Keratinocyte (primary cell): ENCODE data around the gene CIT. TPM values are rescaled to one million over a fixed set of nuclear protein-coding genes. Genes with fewer than 3 reads are reported as not detected.

ENCODE experiments used
- DNase-seq: peaks from one replicate; pipeline ENCODE4 v3.0.0-alpha.2; 2011; ENCODE audit warnings: low read depth, missing footprints, low spot score
- FAIRE-seq: peaks from 2 replicates; lab custom pipeline; 2011; peaks lifted over from hg19 to GRCh38; lab: Jason Lieb, UNC
- H2AFZ ChIP-seq: 2 replicates; pipeline ENCODE4 v1.6.0; 2012; ENCODE audit warnings: low read length, control low read depth, inconsistent platforms; ENCODE audit not compliant: control insufficient read depth
- H3K27ac ChIP-seq: 2 replicates; pipeline ENCODE4 v1.5.1; 2011; ENCODE audit warnings: low read length; ENCODE audit not compliant: control insufficient read depth, insufficient read depth
- H3K27me3 ChIP-seq: 3 replicates; pipeline ENCODE4 v1.6.0; 2011; ENCODE audit warnings: low read length; ENCODE audit not compliant: control insufficient read depth, insufficient read depth; ENCODE audit errors: extremely low read depth
- H3K36me3 ChIP-seq, 2 experiments: 2 replicates in 1 of 2; 3 replicates in 1 of 2; pipeline ENCODE4 v1.5.1; 2011; ENCODE audit warnings: low read length in 2 of 2, mild to moderate bottlenecking in 1 of 2; ENCODE audit not compliant: control insufficient read depth in 2 of 2, insufficient read depth in 2 of 2; ENCODE audit errors: extremely low read depth in 1 of 2
- H3K4me1 ChIP-seq: 3 replicates; pipeline ENCODE4 v1.5.1; 2011; ENCODE audit warnings: low read length; ENCODE audit not compliant: control insufficient read depth, insufficient read depth; ENCODE audit errors: extremely low read depth
- H3K4me2 ChIP-seq: 3 replicates; pipeline ENCODE4 v1.6.0; 2011; ENCODE audit warnings: low read depth, low read length; ENCODE audit not compliant: control insufficient read depth, insufficient read depth; ENCODE audit errors: extremely low read depth
- H3K4me3 ChIP-seq, 3 experiments: fragments of 200-600 bp in 1 of 3; sonication (generic) in 1 of 3; 2 replicates in 2 of 3; 3 replicates in 1 of 3; pipeline ENCODE4 v1.5.1; 2011 to 2016; ENCODE audit warnings: low read length in 3 of 3, mild to moderate bottlenecking in 3 of 3, control low read depth in 2 of 3, inconsistent platforms in 1 of 3, low read depth in 1 of 3, mixed read lengths in 1 of 3, mixed run types in 1 of 3, moderate library complexity in 1 of 3; ENCODE audit not compliant: control insufficient read depth in 2 of 3, insufficient read depth in 2 of 3; ENCODE audit errors: extremely low read depth in 1 of 3
- H3K79me2 ChIP-seq: 2 replicates; pipeline ENCODE4 v1.6.0; 2012; ENCODE audit warnings: low read length; ENCODE audit not compliant: control insufficient read depth, insufficient read depth
- H3K9ac ChIP-seq: 3 replicates; pipeline ENCODE4 v1.6.0; 2011; ENCODE audit warnings: low read length; ENCODE audit not compliant: control insufficient read depth, insufficient read depth; ENCODE audit errors: extremely low read depth
- H3K9me1 ChIP-seq: 3 replicates; pipeline ENCODE4 v1.6.0; 2011; ENCODE audit warnings: low read length; ENCODE audit not compliant: control insufficient read depth, insufficient read depth; ENCODE audit errors: extremely low read depth
- H3K9me3 ChIP-seq: 2 replicates; pipeline ENCODE4 v1.5.1; 2012; ENCODE audit warnings: low read depth, low read length; ENCODE audit not compliant: control insufficient read depth
- H4K20me1 ChIP-seq: 3 replicates; pipeline ENCODE4 v1.6.0; 2011; ENCODE audit warnings: low read length; ENCODE audit not compliant: control insufficient read depth, insufficient read depth; ENCODE audit errors: extremely low read depth
- EZH2 ChIP-seq: IDR thresholded peaks from one replicate; pipeline ENCODE4 v1.6.1; 2012; ENCODE audit warnings: inconsistent platforms, mild to moderate bottlenecking, low read length, moderate library complexity
- dilution Hi-C: fragments of 300-500 bp; cut with MboI; formaldehyde crosslinking; loops from one replicate; pipeline ENCODE4 v1.7.0; 2020; ENCODE audit warnings: low sequenced_read_pairs; ENCODE audit not compliant: extremely low pct_ligation_motif_present
- polyA plus RNA-seq, 5 experiments: library from polyadenylated mRNA; depleted of rRNA in 3 of 5; stranded (reverse) in 3 of 5; stranded (forward) in 1 of 5; unstranded in 1 of 5; fragments of >200 nt; gene quantifications; 1 replicate in 1 of 5; 2 replicates in 3 of 5; 3 replicates in 1 of 5; pipeline versions ENCODE4 v1.2.1 to v1.2.3, GENCODE V29; 2011 to 2012; ENCODE audit warnings: missing spikeins in 2 of 5, low read depth in 1 of 5, low replicate concordance in 1 of 5
- TF ChIP-seq, protein P1 (sequence below), 3 experiments: IDR thresholded peaks in 1 of 3; conservative IDR thresholded peaks in 1 of 3; optimal IDR thresholded peaks in 1 of 3; 2 replicates in 2 of 3; 3 replicates in 1 of 3; pipeline versions ENCODE3 to v1.5.1; 2011; ENCODE audit warnings: low read length in 3 of 3, mild to moderate bottlenecking in 3 of 3, moderate library complexity in 2 of 3, control low read depth in 1 of 3, inconsistent platforms in 1 of 3; ENCODE audit not compliant: insufficient read depth in 2 of 3; ENCODE audit errors: extremely low read depth in 1 of 3

Gene CIT
- polyA plus RNA-seq, 1 donor (not counting 4 experiments of a cell fraction or from before 2014, with no cell fraction given), result 6.2 TPM

DNA sequence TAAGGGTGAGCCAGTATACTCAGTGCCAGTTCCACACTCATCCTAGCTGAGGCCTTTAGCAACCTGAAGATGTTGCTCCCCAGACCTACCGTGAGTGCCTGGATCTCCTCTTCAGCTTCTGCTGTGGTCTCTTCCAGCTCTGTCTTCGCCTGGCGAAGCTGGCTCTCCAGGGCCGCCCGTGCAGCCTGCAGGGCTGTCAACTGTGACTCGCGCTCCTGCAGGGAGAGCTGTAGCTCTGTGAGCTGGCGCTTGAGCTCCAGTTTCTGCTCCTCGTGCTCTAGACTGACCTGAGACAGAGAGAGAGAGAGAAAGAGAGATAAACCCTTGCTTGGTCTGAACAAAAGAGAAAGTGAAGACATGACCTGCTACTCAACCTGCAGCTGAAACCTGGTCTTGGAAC is 125.2 kb downstream of the CIT start:
- TF ChIP-seq, protein P1, sequence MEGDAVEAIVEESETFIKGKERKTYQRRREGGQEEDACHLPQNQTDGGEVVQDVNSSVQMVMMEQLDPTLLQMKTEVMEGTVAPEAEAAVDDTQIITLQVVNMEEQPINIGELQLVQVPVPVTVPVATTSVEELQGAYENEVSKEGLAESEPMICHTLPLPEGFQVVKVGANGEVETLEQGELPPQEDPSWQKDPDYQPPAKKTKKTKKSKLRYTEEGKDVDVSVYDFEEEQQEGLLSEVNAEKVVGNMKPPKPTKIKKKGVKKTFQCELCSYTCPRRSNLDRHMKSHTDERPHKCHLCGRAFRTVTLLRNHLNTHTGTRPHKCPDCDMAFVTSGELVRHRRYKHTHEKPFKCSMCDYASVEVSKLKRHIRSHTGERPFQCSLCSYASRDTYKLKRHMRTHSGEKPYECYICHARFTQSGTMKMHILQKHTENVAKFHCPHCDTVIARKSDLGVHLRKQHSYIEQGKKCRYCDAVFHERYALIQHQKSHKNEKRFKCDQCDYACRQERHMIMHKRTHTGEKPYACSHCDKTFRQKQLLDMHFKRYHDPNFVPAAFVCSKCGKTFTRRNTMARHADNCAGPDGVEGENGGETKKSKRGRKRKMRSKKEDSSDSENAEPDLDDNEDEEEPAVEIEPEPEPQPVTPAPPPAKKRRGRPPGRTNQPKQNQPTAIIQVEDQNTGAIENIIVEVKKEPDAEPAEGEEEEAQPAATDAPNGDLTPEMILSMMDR (optimal IDR thresholded peaks at IDR 0.05 in 1 of 3, IDR thresholded peaks at IDR 0.05 in 1 of 3, conservative IDR thresholded peaks at IDR 0.05 in 1 of 3; ENCODE audit: extremely low read depth in 1 of 3, insufficient read depth in 2 of 3, low read length in 3 of 3), result no peak
- Histone ChIP-seq H3K9me1 (no peaks in the 10 kb centered on the region), H3K27me3 (no peaks in the 10 kb centered on the region), H3K4me1 (no peaks in the 10 kb centered on the region), H3K27ac (no peak overlapping the region), H3K9me3 (no peaks in the 10 kb centered on the region), H3K9ac (no peak overlapping the region), H4K20me1 (no peaks in the 10 kb centered on the region), H3K79me2 (no peaks in the 10 kb centered on the region), H3K4me2 (no peak overlapping the region), H3K36me3 (peaks cover 0 to 3% of the 10 kb centered on the region in 2 experiments), H3K4me3 (no peak overlapping the region), H2AFZ (no peak overlapping the region)
- dilution Hi-C loops, result no loop called here
- FAIRE-seq (no peak), DNase-seq (no peak)

DNA sequence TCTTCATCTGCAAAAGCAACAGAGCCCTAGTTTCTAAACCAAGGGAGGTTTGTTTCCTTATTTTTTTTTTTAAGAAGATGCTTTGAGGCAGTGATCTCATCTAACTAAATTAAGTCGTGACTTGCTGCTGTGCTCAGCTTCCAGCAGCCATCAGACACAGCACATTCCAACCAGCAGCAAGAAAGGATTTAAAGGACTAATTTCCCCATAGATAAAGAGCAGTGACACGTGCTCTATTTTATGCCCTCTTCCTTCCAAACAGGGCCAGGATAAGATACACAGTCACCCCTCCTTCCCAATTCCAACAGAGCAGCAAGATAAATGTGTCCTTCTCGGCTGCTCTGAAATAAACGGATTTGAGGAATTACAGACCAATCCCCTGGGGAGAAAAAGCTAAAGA is 127.5 kb downstream of the CIT start:
- no peaks in the 10 kb centered on the region for H3K4me1 ChIP-seq
- H3K27me3 ChIP-seq, result no peaks in the 10 kb centered on the region
- dilution Hi-C loops, result no loop called here
- H3K79me2 ChIP-seq, result no peaks in the 10 kb centered on the region
- H2AFZ ChIP-seq, result no peak overlapping the region
- TF ChIP-seq, protein P1 (optimal IDR thresholded peaks at IDR 0.05 in 1 of 3, IDR thresholded peaks at IDR 0.05 in 1 of 3, conservative IDR thresholded peaks at IDR 0.05 in 1 of 3; ENCODE audit: extremely low read depth in 1 of 3, insufficient read depth in 2 of 3, low read length in 3 of 3), result no peak
- TF ChIP-seq EZH2, result no peak
- DNase-seq (no peak), FAIRE-seq (no peak)
- no peak overlapping the region for H3K9ac ChIP-seq
- no peak overlapping the region for H3K4me3 ChIP-seq
- no peak overlapping the region for H3K27ac ChIP-seq
- H3K4me2 ChIP-seq, result no peak overlapping the region
- no peaks in the 10 kb centered on the region for H3K9me1 ChIP-seq
- H3K9me3 ChIP-seq, result no peaks in the 10 kb centered on the region
- no peaks in the 10 kb centered on the region for H4K20me1 ChIP-seq
- peaks cover 0 to 3% of the 10 kb centered on the region in 2 experiments for H3K36me3 ChIP-seq
